ENCODE data around the gene MYO9B. TPM values are rescaled to one million over a fixed set of nuclear protein-coding genes. Genes with fewer than 3 reads are reported as not detected.
A peak's percentile ranks its signal among the peaks of the same experiment; 100 is the strongest.

Gene MYO9B
- total RNA-seq, 1 experiment from 2014 or later, result 58.6 TPM

DNA sequence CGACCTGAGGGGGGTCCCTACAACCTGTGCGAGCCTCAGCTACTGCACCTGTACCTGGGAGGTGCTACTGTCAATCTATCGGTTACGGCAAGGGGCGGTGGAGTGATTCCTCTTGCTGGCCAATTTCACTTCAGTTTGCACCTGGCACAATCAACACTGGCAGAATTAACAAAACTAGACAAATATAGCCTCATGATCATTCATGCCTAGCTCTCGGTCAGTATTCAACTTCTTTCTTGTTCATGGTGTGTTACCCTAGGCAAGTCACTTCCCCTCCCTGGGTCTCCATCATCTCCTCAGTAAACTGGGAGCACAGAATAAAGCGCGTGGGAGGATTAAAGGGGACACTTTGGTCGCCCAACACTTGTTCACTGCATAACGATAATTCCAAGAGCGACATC lies 943 bp upstream of the MYO9B start:
- Histone ChIP-seq H4K20me1 (ENCODE audit: control insufficient read depth, insufficient read depth, insufficient read length) (no peaks in the 10 kb centered on the region), H3K18ac (ENCODE audit: insufficient read length, low read depth, low read length) (no peak overlapping the region), H3K14ac (ENCODE audit: insufficient read depth, low read length) (no peak overlapping the region), H3K4ac (ENCODE audit: low read depth, low read length) (no peak overlapping the region), H2AFZ (ENCODE audit: low read length) (no peak overlapping the region), H3K9ac (ENCODE audit: extremely low read depth, insufficient read length, low read length) (peak overlapping the region; percentile 72), H4K5ac (ENCODE audit: insufficient read length, low read depth, low read length) (no peak overlapping the region), H2BK12ac (ENCODE audit: insufficient read length, low read depth, low read length) (no peak overlapping the region), H3K56ac (ENCODE audit: insufficient read length, low read depth, low read length) (no peak overlapping the region), H2AK5ac (ENCODE audit: insufficient read length, low read length) (no peak overlapping the region), H3K79me1 (ENCODE audit: insufficient read depth, low read depth, low read length, poor library complexity, severe bottlenecking) (peaks cover 3% of the 10 kb centered on the region), H4K91ac (ENCODE audit: insufficient read length, low read depth, low read length) (no peak overlapping the region), H3K23me2 (ENCODE audit: insufficient read length, low read depth, low read length, poor library complexity, severe bottlenecking) (peaks cover 9% of the 10 kb centered on the region), H2BK5ac (ENCODE audit: insufficient read length, low read length) (no peak overlapping the region), H3K23ac (ENCODE audit: insufficient read length, low read depth, low read length) (no peak overlapping the region), H3K27me3 (ENCODE audit: insufficient read depth, low read length) (no peaks in the 10 kb centered on the region), H2BK15ac (ENCODE audit: low read depth, low read length) (no peak overlapping the region), H2BK120ac (ENCODE audit: low read depth, low read length, poor library complexity, severe bottlenecking) (no peak overlapping the region), H3K27ac (ENCODE audit: insufficient read length, low read depth, low read length) (no peak overlapping the region), H3T11ph (ENCODE audit: low read length) (no peak overlapping the region), H3K4me1 (ENCODE audit: insufficient read depth, low read length) (peaks cover 8% of the 10 kb centered on the region; the same call in 1 of the 2 replicates), H3K79me2 (ENCODE audit: insufficient read depth, low read length) (peaks cover 15% of the 10 kb centered on the region; the same call in 1 of the 2 replicates), H2BK20ac (ENCODE audit: low read depth, low read length, poor library complexity, severe bottlenecking) (no peak overlapping the region), H3K4me2 (ENCODE audit: insufficient read depth, insufficient read length, low read length) (peak overlapping the region; percentile 83), H3K9me3 (ENCODE audit: control insufficient read depth, low read depth, low read length) (no peaks in the 10 kb centered on the region), H4K8ac (replicated peaks; ENCODE audit: insufficient read length, low read depth, low read length) (no peak overlapping the region)
- no peak for DNase-seq
- peak overlapping the region; percentile 97 to 100 (median 99) for H3K27ac Mint-ChIP-seq
- TF ChIP-seq, protein P1, sequence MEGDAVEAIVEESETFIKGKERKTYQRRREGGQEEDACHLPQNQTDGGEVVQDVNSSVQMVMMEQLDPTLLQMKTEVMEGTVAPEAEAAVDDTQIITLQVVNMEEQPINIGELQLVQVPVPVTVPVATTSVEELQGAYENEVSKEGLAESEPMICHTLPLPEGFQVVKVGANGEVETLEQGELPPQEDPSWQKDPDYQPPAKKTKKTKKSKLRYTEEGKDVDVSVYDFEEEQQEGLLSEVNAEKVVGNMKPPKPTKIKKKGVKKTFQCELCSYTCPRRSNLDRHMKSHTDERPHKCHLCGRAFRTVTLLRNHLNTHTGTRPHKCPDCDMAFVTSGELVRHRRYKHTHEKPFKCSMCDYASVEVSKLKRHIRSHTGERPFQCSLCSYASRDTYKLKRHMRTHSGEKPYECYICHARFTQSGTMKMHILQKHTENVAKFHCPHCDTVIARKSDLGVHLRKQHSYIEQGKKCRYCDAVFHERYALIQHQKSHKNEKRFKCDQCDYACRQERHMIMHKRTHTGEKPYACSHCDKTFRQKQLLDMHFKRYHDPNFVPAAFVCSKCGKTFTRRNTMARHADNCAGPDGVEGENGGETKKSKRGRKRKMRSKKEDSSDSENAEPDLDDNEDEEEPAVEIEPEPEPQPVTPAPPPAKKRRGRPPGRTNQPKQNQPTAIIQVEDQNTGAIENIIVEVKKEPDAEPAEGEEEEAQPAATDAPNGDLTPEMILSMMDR (conservative IDR thresholded peaks at IDR 0.05), result no peak
- peak overlapping the region; percentile 94 to 99 for H3K4me3 Mint-ChIP-seq
- no peaks in the 10 kb centered on the region; the same call in 1 of the 2 replicates for H3K27me3 Mint-ChIP-seq (ENCODE audit: low read depth)
- peaks cover 50 to 51% of the 10 kb centered on the region in 2 experiments for H3K4me1 Mint-ChIP-seq
- no CpG with 5 or more reads among the region's 11 CpGs for WGBS (ENCODE audit: extremely low coverage, insufficient read length, low lambda C conversion rate)
- no peaks in the 10 kb centered on the region for H3K9me3 Mint-ChIP-seq
- H3K36me3 Mint-ChIP-seq (ENCODE audit: insufficient read depth in 1 of 3, low read depth in 3 of 3), result peaks cover 17 to 36% (median 27%) of the 10 kb centered on the region in 3 experiments
